ENCODE data around the gene FAM131A.

The FAM131A gene

DNA sequence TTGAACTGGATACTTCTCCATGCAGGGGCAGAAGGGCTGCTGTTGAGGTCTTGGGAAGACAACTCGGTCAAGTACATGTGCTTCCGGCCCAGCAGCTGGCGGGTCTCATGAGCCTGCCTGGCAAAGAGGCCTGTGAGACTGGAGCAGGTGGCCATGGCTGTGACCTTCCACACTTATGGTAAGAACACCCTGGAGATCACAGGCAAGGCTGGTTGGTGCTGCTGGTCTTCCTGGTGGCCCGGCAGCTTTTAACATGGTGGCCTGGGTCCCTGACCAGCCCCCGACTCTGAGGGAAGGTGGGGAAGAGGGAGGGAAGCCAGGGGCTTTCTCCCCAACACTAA lies 57.9 kb downstream of the FAM131A start:
- Mint-ChIP-seq H3K27ac (no peak overlapping the region), H3K27me3 (peaks cover 17% of the 10 kb centered on the region), H3K4me1 (ENCODE audit: low read depth) (no peaks in the 10 kb centered on the region), H3K9me3 (no peaks in the 10 kb centered on the region), H3K4me3 (no peak overlapping the region), H3K36me3 (ENCODE audit: low read depth) (no peaks in the 10 kb centered on the region)
